ENCODE measurements around the gene SLC26A1. TPM values are rescaled to one million over a fixed set of nuclear protein-coding genes. Genes with fewer than 3 reads are reported as not detected.

SLC26A1 gene
- total and polyA plus RNA-seq, 2 donors (not counting 3 experiments of a cell fraction or from before 2014, with no cell fraction given), result 0.10 TPM; not detected in 1

DNA sequence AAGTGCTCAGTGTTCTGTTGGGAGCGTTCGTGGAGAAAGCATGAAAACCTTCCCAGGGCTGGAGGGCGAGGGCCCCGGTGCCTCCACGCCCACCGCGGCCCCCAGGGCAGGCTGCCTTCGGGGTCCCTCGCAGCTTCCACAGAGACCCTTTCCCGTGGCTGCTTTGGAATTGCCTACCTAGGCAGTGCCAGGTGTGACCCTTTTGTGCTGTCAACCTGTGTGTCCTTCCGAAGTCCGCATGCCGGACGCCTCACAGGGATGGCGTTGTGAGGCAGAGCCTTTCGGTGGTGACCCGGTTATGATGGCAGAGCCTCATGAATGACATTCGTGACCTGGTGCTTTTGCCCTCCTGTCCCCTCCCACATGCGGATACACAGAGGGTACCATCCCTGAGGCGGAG lies 43.5 kb downstream of the SLC26A1 start:
- no peaks in the 10 kb centered on the region for H3K27me3 ChIP-seq (ENCODE audit: control insufficient read depth in 2 of 2, insufficient read depth in 2 of 2, low read length in 2 of 2)
- H3K27ac ChIP-seq (ENCODE audit: insufficient read depth, low read depth, low read length), result no peak overlapping the region
- no peaks in the 10 kb centered on the region for H4K20me1 ChIP-seq (replicated peaks; ENCODE audit: control insufficient read depth, extremely low read depth, insufficient read depth, low read length)
- H3K4me1 ChIP-seq (ENCODE audit: control insufficient read depth, extremely low read depth, insufficient read depth, low read length), result no peaks in the 10 kb centered on the region
- dilution Hi-C loops (cut with MboI; ENCODE audit: extremely low pct_ligation_motif_present, low sequenced_read_pairs) (no loop called here), intact Hi-C loops (cut with micrococcal nuclease) (no loop called here)
- no peaks in the 10 kb centered on the region for H3K36me3 ChIP-seq (ENCODE audit: control insufficient read depth in 2 of 2, extremely low read depth in 1 of 2, insufficient read depth in 2 of 2, low read length in 2 of 2)
- H3K79me2 ChIP-seq (ENCODE audit: control insufficient read depth, insufficient read depth, low read length), result no peaks in the 10 kb centered on the region
- H3K9ac ChIP-seq (replicated peaks; ENCODE audit: extremely low read depth, insufficient read depth, low read length), result no peak overlapping the region
- BruUV-seq (replicated peaks), result no TSS peak
- no peak for DNase-seq (ENCODE audit: low read depth, low spot score)
- no peak overlapping the region for H3K4me2 ChIP-seq (ENCODE audit: insufficient read depth, low read length)
- no peak for FAIRE-seq
- POLR2A ChIA-PET, result no interaction called here
- H3K9me3 ChIP-seq (replicated peaks; ENCODE audit: control insufficient read depth, insufficient read depth, low read length), result no peaks in the 10 kb centered on the region
- CTCF ChIA-PET, result no interaction called here
- TF ChIP-seq, protein P1, sequence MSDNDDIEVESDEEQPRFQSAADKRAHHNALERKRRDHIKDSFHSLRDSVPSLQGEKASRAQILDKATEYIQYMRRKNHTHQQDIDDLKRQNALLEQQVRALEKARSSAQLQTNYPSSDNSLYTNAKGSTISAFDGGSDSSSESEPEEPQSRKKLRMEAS (IDR thresholded peaks at IDR 0.05; ENCODE audit: insufficient read depth, insufficient read length), result no peak
- TF ChIP-seq GATA2 (IDR thresholded peaks at IDR 0.05; ENCODE audit: insufficient read depth, insufficient read length, low read depth, low read length) (no peak), POLR2AphosphoS5 (IDR thresholded peaks at IDR 0.05; ENCODE audit: insufficient read depth, low read depth, low read length) (no peak), MYC (IDR thresholded peaks at IDR 0.05; ENCODE audit: low read depth, low read length) (no peak), JUN (IDR thresholded peaks at IDR 0.05; ENCODE audit: borderline replicate concordance, insufficient read depth, insufficient read length, low read depth) (no peak), FOS (IDR thresholded peaks at IDR 0.05; ENCODE audit: borderline replicate concordance, insufficient read depth, low read length) (no peak)
- TF ChIP-seq, protein P2, sequence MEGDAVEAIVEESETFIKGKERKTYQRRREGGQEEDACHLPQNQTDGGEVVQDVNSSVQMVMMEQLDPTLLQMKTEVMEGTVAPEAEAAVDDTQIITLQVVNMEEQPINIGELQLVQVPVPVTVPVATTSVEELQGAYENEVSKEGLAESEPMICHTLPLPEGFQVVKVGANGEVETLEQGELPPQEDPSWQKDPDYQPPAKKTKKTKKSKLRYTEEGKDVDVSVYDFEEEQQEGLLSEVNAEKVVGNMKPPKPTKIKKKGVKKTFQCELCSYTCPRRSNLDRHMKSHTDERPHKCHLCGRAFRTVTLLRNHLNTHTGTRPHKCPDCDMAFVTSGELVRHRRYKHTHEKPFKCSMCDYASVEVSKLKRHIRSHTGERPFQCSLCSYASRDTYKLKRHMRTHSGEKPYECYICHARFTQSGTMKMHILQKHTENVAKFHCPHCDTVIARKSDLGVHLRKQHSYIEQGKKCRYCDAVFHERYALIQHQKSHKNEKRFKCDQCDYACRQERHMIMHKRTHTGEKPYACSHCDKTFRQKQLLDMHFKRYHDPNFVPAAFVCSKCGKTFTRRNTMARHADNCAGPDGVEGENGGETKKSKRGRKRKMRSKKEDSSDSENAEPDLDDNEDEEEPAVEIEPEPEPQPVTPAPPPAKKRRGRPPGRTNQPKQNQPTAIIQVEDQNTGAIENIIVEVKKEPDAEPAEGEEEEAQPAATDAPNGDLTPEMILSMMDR (IDR thresholded peaks at IDR 0.05; ENCODE audit: extremely low read depth in 1 of 2, insufficient read depth in 1 of 2, low read depth in 1 of 2, low read length in 2 of 2), result no peak
- no peak overlapping the region for H2AFZ ChIP-seq (ENCODE audit: low read depth, low read length)
- no peak overlapping the region for H3K4me3 ChIP-seq (replicated peaks in 1 of 3; ENCODE audit: insufficient read depth in 1 of 3, low read depth in 1 of 3, low read length in 3 of 3)
- H3K9me1 ChIP-seq (replicated peaks; ENCODE audit: control insufficient read depth, extremely low read depth, insufficient read depth, low read length), result no peaks in the 10 kb centered on the region

Data from endothelial cell of umbilical vein (primary cell).